ENCODE results near the gene AUNIP.

- no peak for TF ChIP-seq STAT1 (IDR thresholded peaks at IDR 0.05; ENCODE audit: unreplicated experiment)
- TF ChIP-seq CTCF (conservative IDR thresholded peaks at IDR 0.05; ENCODE audit: low read depth in 2 of 2) = peak; percentile 13 to 15; a peak in 2 of 4 replicates
- TF ChIP-seq REST (IDR thresholded peaks at IDR 0.05; ENCODE audit: unreplicated experiment) = no peak
- no peak for TF ChIP-seq EZH2 (IDR thresholded peaks at IDR 0.05; ENCODE audit: low read depth, unreplicated experiment)
Observed at GRCh38 chr1:25889470-25889869, 30.2 kb upstream of the AUNIP start.

Data from GM23338 (cell line).